ENCODE data around the gene DNER. TPM values are rescaled to one million over a fixed set of nuclear protein-coding genes. Genes with fewer than 3 reads are reported as not detected.
A peak's percentile ranks its signal among the peaks of the same experiment; 100 is the strongest.

DNER gene
- total and polyA plus RNA-seq, 2 of the 13 experiments (the other 11 are each of a cell fraction or from before 2014, with no cell fraction given) = not detected

DNA sequence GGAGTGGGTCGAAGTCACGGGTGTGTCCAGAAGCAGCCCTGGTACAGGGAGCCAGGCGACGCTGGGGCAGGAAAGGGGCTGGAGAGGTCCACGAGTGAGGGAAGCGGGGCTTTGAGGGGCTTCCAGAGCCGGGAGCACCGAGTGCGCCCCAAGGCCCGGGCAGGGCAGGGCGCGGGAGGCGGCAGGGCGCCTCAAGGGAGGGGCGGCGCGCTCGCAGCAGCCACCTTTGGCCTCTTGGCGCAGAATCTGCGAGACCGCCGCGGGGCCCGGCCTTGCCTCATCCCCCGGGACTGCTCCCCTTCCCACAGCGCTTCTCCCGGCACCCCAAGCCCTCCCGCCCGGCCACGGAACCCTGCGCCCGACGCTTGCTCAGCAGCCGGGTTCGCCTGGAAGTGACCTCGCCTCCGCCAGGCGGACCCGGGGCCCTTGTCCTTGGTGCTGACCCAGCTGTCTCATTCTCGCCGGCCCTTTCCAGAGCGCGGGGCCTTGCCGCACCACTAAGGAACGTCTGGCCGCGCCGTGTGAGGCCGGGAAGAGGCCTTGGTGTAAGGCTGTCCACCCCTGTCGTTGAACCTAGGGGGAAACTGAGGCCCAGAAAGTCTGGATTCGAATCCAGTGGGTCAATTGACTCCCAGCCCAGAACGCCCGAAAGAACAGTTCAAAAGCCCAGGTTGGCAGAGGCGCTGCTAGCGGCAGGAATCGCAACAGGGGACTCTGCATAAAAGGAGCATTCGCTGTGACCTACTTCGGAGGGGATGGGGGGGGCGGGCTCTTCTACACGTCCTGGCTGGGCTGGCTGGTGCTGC lies 584 bp upstream of the DNER start (continued):
- peak; percentile 45; the same call in 1 of the 2 replicates for TF ChIP-seq MIER3 (CRISPR knock-in tag; IDR thresholded peaks at IDR 0.05; ENCODE audit: borderline replicate concordance)
- TF ChIP-seq KDM4B (CRISPR knock-in tag; IDR thresholded peaks at IDR 0.05) = no peak
- TF ChIP-seq KLF13 (CRISPR knock-in tag; IDR thresholded peaks at IDR 0.05) = 0 out of 2 replicates have a peak, but pooled peaks have one; percentile 42
- TF ChIP-seq, protein P1, sequence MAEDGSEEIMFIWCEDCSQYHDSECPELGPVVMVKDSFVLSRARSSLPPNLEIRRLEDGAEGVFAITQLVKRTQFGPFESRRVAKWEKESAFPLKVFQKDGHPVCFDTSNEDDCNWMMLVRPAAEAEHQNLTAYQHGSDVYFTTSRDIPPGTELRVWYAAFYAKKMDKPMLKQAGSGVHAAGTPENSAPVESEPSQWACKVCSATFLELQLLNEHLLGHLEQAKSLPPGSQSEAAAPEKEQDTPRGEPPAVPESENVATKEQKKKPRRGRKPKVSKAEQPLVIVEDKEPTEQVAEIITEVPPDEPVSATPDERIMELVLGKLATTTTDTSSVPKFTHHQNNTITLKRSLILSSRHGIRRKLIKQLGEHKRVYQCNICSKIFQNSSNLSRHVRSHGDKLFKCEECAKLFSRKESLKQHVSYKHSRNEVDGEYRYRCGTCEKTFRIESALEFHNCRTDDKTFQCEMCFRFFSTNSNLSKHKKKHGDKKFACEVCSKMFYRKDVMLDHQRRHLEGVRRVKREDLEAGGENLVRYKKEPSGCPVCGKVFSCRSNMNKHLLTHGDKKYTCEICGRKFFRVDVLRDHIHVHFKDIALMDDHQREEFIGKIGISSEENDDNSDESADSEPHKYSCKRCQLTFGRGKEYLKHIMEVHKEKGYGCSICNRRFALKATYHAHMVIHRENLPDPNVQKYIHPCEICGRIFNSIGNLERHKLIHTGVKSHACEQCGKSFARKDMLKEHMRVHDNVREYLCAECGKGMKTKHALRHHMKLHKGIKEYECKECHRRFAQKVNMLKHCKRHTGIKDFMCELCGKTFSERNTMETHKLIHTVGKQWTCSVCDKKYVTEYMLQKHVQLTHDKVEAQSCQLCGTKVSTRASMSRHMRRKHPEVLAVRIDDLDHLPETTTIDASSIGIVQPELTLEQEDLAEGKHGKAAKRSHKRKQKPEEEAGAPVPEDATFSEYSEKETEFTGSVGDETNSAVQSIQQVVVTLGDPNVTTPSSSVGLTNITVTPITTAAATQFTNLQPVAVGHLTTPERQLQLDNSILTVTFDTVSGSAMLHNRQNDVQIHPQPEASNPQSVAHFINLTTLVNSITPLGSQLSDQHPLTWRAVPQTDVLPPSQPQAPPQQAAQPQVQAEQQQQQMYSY (CRISPR knock-in tag; IDR thresholded peaks at IDR 0.05) = no peak
- TF ChIP-seq KLF16 (CRISPR knock-in tag; IDR thresholded peaks at IDR 0.05) = peak in 1 of 2 experiments; percentile 70; a peak in 1 of 4 replicates
- no peak for TF ChIP-seq NONO (IDR thresholded peaks at IDR 0.05)
- TF ChIP-seq NONO (CRISPR knock-in tag; conservative IDR thresholded peaks at IDR 0.05) = peak; percentile 52; the same call in 1 of the 2 replicates
- TF ChIP-seq MYC (CRISPR knock-in tag; IDR thresholded peaks at IDR 0.05; ENCODE audit: borderline replicate concordance) = peak; percentile 39; the same call in 1 of the 2 replicates
- TF ChIP-seq, protein P2, sequence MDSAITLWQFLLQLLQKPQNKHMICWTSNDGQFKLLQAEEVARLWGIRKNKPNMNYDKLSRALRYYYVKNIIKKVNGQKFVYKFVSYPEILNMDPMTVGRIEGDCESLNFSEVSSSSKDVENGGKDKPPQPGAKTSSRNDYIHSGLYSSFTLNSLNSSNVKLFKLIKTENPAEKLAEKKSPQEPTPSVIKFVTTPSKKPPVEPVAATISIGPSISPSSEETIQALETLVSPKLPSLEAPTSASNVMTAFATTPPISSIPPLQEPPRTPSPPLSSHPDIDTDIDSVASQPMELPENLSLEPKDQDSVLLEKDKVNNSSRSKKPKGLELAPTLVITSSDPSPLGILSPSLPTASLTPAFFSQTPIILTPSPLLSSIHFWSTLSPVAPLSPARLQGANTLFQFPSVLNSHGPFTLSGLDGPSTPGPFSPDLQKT (CRISPR knock-in tag; IDR thresholded peaks at IDR 0.05; ENCODE audit: borderline replicate concordance) = peak; percentile 9; the same call in 1 of the 2 replicates
- no peak for TF ChIP-seq KLF9 (CRISPR knock-in tag; IDR thresholded peaks at IDR 0.05; ENCODE audit: low read depth)
- TF ChIP-seq RFX3 (CRISPR knock-in tag; IDR thresholded peaks at IDR 0.05) = no peak
- TF ChIP-seq, protein P3, sequence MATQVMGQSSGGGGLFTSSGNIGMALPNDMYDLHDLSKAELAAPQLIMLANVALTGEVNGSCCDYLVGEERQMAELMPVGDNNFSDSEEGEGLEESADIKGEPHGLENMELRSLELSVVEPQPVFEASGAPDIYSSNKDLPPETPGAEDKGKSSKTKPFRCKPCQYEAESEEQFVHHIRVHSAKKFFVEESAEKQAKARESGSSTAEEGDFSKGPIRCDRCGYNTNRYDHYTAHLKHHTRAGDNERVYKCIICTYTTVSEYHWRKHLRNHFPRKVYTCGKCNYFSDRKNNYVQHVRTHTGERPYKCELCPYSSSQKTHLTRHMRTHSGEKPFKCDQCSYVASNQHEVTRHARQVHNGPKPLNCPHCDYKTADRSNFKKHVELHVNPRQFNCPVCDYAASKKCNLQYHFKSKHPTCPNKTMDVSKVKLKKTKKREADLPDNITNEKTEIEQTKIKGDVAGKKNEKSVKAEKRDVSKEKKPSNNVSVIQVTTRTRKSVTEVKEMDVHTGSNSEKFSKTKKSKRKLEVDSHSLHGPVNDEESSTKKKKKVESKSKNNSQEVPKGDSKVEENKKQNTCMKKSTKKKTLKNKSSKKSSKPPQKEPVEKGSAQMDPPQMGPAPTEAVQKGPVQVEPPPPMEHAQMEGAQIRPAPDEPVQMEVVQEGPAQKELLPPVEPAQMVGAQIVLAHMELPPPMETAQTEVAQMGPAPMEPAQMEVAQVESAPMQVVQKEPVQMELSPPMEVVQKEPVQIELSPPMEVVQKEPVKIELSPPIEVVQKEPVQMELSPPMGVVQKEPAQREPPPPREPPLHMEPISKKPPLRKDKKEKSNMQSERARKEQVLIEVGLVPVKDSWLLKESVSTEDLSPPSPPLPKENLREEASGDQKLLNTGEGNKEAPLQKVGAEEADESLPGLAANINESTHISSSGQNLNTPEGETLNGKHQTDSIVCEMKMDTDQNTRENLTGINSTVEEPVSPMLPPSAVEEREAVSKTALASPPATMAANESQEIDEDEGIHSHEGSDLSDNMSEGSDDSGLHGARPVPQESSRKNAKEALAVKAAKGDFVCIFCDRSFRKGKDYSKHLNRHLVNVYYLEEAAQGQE (IDR thresholded peaks at IDR 0.05; ENCODE audit: borderline replicate concordance in 1 of 2, low read depth in 1 of 2, low read length in 2 of 2) = peak; percentile 82 to 97
- peak; percentile 58; the same call in 1 of the 2 replicates for TF ChIP-seq ZNF563 (CRISPR knock-in tag; IDR thresholded peaks at IDR 0.05)
- TF ChIP-seq, protein P4, sequence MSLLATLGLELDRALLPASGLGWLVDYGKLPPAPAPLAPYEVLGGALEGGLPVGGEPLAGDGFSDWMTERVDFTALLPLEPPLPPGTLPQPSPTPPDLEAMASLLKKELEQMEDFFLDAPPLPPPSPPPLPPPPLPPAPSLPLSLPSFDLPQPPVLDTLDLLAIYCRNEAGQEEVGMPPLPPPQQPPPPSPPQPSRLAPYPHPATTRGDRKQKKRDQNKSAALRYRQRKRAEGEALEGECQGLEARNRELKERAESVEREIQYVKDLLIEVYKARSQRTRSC (CRISPR knock-in tag; IDR thresholded peaks at IDR 0.05; ENCODE audit: low read depth) = no peak
- TF ChIP-seq SAFB2 (CRISPR knock-in tag; IDR thresholded peaks at IDR 0.05; ENCODE audit: borderline replicate concordance, low read depth) = no peak
- TF ChIP-seq RORA (CRISPR knock-in tag; IDR thresholded peaks at IDR 0.05) = no peak
- no peak for TF ChIP-seq SP1 (IDR thresholded peaks at IDR 0.05)
- TF ChIP-seq SP1 (CRISPR knock-in tag; IDR thresholded peaks at IDR 0.05) = no peak
- TF ChIP-seq PCBP1 (IDR thresholded peaks at IDR 0.05; ENCODE audit: borderline replicate concordance, low read depth, low read length) = no peak
- no peak for TF ChIP-seq ZNF549 (CRISPR knock-in tag; IDR thresholded peaks at IDR 0.05)
- peak; percentile 75; the same call in 1 of the 2 replicates for TF ChIP-seq ZFP90 (CRISPR knock-in tag; IDR thresholded peaks at IDR 0.05; ENCODE audit: borderline replicate concordance)

Measured in HepG2 (cell line).